ENCODE results near the gene GRIA1. TPM values are rescaled to one million over a fixed set of nuclear protein-coding genes. Genes with fewer than 3 reads are reported as not detected.

Gene GRIA1
- total and polyA plus RNA-seq, 2 of the 4 experiments (the other 2 are of a cell fraction), result 0.48 to 1.3 TPM

DNA sequence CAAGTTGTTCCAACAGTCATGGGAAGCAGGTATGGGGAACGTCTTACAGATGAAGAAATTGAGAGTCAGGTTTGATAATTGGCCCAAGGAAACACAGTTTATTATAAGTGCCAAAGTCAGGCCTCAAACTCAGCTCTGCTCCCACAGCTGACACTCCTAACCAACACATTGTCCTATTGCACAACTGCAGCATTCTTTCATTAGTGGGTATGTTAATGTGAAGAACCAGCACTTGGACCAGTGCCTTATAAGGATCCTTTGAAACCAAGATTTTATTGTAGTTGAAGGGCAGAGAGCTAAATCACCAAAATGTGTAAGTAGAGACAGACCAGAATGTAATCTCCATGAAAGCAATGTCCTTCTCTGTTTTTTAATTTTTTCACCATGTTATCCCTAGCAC, 56.1 kb downstream of the GRIA1 start:
- peak overlapping the region; percentile 68 for H2AK5ac ChIP-seq (ENCODE audit: low read depth, low read length)
- peak overlapping the region; percentile 76; the same call in 1 of the 2 replicates for H4K5ac ChIP-seq (ENCODE audit: low read depth, low read length)
- peak overlapping the region; percentile 38 for H2BK5ac ChIP-seq (ENCODE audit: low read depth, low read length, poor library complexity, severe bottlenecking)
- H2AFZ ChIP-seq (replicated peaks; ENCODE audit: low read length, poor library complexity), result no peak overlapping the region
- H3K4me2 ChIP-seq (ENCODE audit: low read depth, low read length), result no peak overlapping the region
- no peak overlapping the region for H3K56ac ChIP-seq (ENCODE audit: extremely low read depth, insufficient read depth, low read length)
- H3K36me3 ChIP-seq (ENCODE audit: control insufficient read depth, insufficient read depth, low read length), result no peaks in the 10 kb centered on the region
- WGBS, 2 experiments (ENCODE audit: extremely low coverage in 2 of 2, insufficient read length in 1 of 2), result no CpG with 5 or more reads among the region's 1 CpG
- no peaks in the 10 kb centered on the region; the same call in 1 of the 2 replicates for H3K9me1 ChIP-seq (ENCODE audit: insufficient read depth, low read length)
- no peak overlapping the region for H3K4me3 ChIP-seq (ENCODE audit: insufficient read depth, low read depth, low read length)
- no peaks in the 10 kb centered on the region for H3K9me3 ChIP-seq (ENCODE audit: control insufficient read depth, insufficient read depth, low read length)
- dilution Hi-C loops (cut with HindIII; ENCODE audit: low sequenced_read_pairs, unreplicated experiment) (no loop called here), in situ Hi-C loops (cut with MboI; ENCODE audit: low sequenced_read_pairs) (no loop called here), intact Hi-C loops (cut with micrococcal nuclease) (no loop called here)
- H2BK20ac ChIP-seq (ENCODE audit: low read depth, low read length), result no peak overlapping the region; the same call in 1 of the 2 replicates
- H3K79me1 ChIP-seq (ENCODE audit: low read depth in 1 of 2, low read length in 2 of 2), result no peaks in the 10 kb centered on the region
- H2BK120ac ChIP-seq (ENCODE audit: low read depth, low read length), result no peak overlapping the region
- H4K8ac ChIP-seq (ENCODE audit: low read depth in 2 of 2, low read length in 2 of 2), result no peak overlapping the region
- ChIA-PET CTCF (no interaction called here), POLR2A (ENCODE audit: unreplicated experiment) (no interaction called here)
- no peaks in the 10 kb centered on the region for H4K20me1 ChIP-seq (ENCODE audit: insufficient read depth, low read length)
- H3K4me1 ChIP-seq (ENCODE audit: control insufficient read depth, insufficient read depth, low read length), result peaks cover 12% of the 10 kb centered on the region
- H3K27ac ChIP-seq (ENCODE audit: insufficient read depth, low read length), result no peak overlapping the region; the same call in 1 of the 2 replicates
- DNase-seq (no peak), ATAC-seq (ENCODE audit: low read depth) (no peak; the same call in 1 of the 2 replicates)
- H3K18ac ChIP-seq (ENCODE audit: low read depth, low read length), result peak overlapping the region; percentile 90; the same call in 1 of the 2 replicates
- TF ChIP-seq CEBPB (IDR thresholded peaks at IDR 0.05; ENCODE audit: low read depth, low read length) (peak; percentile 82), RAD21 (IDR thresholded peaks at IDR 0.05; ENCODE audit: low read length) (no peak)
- TF ChIP-seq, protein P1, sequence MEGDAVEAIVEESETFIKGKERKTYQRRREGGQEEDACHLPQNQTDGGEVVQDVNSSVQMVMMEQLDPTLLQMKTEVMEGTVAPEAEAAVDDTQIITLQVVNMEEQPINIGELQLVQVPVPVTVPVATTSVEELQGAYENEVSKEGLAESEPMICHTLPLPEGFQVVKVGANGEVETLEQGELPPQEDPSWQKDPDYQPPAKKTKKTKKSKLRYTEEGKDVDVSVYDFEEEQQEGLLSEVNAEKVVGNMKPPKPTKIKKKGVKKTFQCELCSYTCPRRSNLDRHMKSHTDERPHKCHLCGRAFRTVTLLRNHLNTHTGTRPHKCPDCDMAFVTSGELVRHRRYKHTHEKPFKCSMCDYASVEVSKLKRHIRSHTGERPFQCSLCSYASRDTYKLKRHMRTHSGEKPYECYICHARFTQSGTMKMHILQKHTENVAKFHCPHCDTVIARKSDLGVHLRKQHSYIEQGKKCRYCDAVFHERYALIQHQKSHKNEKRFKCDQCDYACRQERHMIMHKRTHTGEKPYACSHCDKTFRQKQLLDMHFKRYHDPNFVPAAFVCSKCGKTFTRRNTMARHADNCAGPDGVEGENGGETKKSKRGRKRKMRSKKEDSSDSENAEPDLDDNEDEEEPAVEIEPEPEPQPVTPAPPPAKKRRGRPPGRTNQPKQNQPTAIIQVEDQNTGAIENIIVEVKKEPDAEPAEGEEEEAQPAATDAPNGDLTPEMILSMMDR (conservative IDR thresholded peaks at IDR 0.05; ENCODE audit: low read depth, low read length), result no peak
- no peak overlapping the region for H3K9ac ChIP-seq (ENCODE audit: low read depth, low read length)
- H3K4ac ChIP-seq (ENCODE audit: low read depth, low read length), result no peak overlapping the region
- no peak overlapping the region for H4K91ac ChIP-seq (ENCODE audit: insufficient read depth, low read depth, low read length)
- H3K23ac ChIP-seq (ENCODE audit: low read depth, low read length), result no peak overlapping the region
- BruUV-seq (replicated peaks), result no TSS peak
- no peak overlapping the region for H3K14ac ChIP-seq (replicated peaks; ENCODE audit: low read depth, low read length)
- peak overlapping the region; percentile 60; the same call in 2 of the 3 replicates for H2BK15ac ChIP-seq (ENCODE audit: low read depth, low read length)
- H2AK9ac ChIP-seq (replicated peaks; ENCODE audit: low read depth, low read length, poor library complexity), result no peak overlapping the region
- H3K27me3 ChIP-seq (ENCODE audit: control insufficient read depth, insufficient read depth, low read length), result no peaks in the 10 kb centered on the region
